ENCODE data around the gene SLC2A14. TPM values are rescaled to one million over a fixed set of nuclear protein-coding genes. Genes with fewer than 3 reads are reported as not detected.
"Not testable (repeated sequence)": the region's sequence is repeated elsewhere in the genome, so short reads cannot be mapped to it uniquely, and the experiment has no call there.

The SLC2A14 gene
- total RNA-seq, 3 donors from 2014 or later, result 0.41 to 0.81 (median 0.47) TPM

DNA sequence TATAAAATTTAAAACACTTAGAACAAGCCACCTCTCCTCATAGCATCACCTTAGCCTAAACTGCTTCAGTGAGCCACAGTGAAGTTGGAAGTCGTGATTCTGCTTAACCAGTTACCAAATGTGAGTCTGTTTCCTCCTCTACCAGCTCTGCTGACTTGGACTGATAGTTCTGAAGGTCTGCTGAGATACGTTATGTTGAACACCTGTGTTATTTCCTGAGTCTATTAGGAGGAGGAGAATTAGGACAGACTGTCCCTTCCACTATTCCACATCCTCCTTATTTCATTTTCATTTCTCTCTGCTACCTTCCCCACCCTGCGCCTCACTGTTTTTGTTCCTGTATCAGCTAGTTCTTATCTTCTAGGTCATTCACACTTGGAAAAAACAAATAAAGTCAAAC lies 2.4 kb downstream of the SLC2A14 start:
- ATAC-seq, result no peak
- TF ChIP-seq, protein P1, sequence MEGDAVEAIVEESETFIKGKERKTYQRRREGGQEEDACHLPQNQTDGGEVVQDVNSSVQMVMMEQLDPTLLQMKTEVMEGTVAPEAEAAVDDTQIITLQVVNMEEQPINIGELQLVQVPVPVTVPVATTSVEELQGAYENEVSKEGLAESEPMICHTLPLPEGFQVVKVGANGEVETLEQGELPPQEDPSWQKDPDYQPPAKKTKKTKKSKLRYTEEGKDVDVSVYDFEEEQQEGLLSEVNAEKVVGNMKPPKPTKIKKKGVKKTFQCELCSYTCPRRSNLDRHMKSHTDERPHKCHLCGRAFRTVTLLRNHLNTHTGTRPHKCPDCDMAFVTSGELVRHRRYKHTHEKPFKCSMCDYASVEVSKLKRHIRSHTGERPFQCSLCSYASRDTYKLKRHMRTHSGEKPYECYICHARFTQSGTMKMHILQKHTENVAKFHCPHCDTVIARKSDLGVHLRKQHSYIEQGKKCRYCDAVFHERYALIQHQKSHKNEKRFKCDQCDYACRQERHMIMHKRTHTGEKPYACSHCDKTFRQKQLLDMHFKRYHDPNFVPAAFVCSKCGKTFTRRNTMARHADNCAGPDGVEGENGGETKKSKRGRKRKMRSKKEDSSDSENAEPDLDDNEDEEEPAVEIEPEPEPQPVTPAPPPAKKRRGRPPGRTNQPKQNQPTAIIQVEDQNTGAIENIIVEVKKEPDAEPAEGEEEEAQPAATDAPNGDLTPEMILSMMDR (IDR thresholded peaks at IDR 0.05), result no peak
- Histone ChIP-seq H3K9me3 (no peaks in the 10 kb centered on the region), H3K4me1 (ENCODE audit: low read depth) (no peaks in the 10 kb centered on the region), H3K36me3 (ENCODE audit: low read depth) (no peaks in the 10 kb centered on the region), H3K4me3 (no peak overlapping the region)
- intact Hi-C loops (cut with DNase I, micrococcal nuclease), result no loop called here
- DNase-seq, result no peak

GRCh38 chr12:7869137-7869536 lies 3.6 kb downstream of the SLC2A14 start:
- H3K36me3 ChIP-seq (ENCODE audit: low read depth), result no peaks in the 10 kb centered on the region
- no peaks in the 10 kb centered on the region for H3K9me3 ChIP-seq
- intact Hi-C loops (cut with DNase I, micrococcal nuclease), result loop anchor here in 1 of 2 donors (10.0 kb wide), 1 partner anchor 126 kb away; no protein-coding TSS in a partner anchor
- H3K4me1 ChIP-seq (ENCODE audit: low read depth), result no peaks in the 10 kb centered on the region
- H3K4me3 ChIP-seq, result no peak overlapping the region
- TF ChIP-seq, protein P1 (IDR thresholded peaks at IDR 0.05), result no peak
- ATAC-seq, result no peak
- no peak for DNase-seq

- ATAC-seq (no peak), DNase-seq (no peak)
- Histone ChIP-seq H3K4me3 (no peak overlapping the region), H3K36me3 (ENCODE audit: low read depth) (no peaks in the 10 kb centered on the region), H3K4me1 (ENCODE audit: low read depth) (no peaks in the 10 kb centered on the region), H3K9me3 (no peaks in the 10 kb centered on the region)
- TF ChIP-seq, protein P1 (IDR thresholded peaks at IDR 0.05), result no peak
- intact Hi-C loops (cut with DNase I, micrococcal nuclease), result loop anchor here in 1 of 2 donors (10.0 kb wide), 1 partner anchor 126 kb away; no protein-coding TSS in a partner anchor
These were observed 4.3 kb downstream of the SLC2A14 start for GRCh38 chr12:7868391-7868790.

DNA sequence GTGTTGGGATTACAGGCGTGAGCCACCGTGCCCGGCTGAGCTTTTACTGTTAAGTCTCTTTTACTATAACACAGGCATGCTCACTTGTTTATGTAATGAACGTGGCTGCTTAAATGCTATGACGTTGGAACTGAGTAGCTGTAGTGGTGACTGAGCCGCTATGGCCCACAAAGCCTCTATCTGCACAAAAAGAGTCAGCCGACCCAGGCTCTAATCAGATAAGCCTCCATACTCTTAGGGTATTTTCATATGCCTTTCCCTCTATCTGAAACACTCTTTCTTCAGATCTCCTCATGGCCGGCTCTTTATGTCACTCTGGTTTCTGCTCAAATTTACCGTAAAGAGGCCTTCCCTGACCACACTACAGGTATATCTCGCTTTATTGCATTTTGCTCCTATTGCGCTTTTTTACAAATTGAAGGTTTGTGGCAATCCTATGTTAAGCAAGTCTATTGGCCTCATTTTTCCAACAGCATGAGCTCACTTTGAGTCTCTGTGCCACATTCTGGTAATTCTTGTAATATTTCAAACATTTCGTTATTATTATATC lies 8.0 kb downstream of the SLC2A14 start:
- Histone ChIP-seq H3K36me3 (ENCODE audit: low read depth) (no peaks in the 10 kb centered on the region), H3K9me3 (no peaks in the 10 kb centered on the region), H3K4me1 (ENCODE audit: low read depth) (no peaks in the 10 kb centered on the region), H3K4me3 (no peak overlapping the region)
- DNase-seq (no peak), ATAC-seq (no peak)
- intact Hi-C loops (cut with DNase I, micrococcal nuclease), result loop anchor here (5.0 to 10.0 kb wide), 2 partner anchors 130 to 133 kb away; no protein-coding TSS in a partner anchor
- TF ChIP-seq, protein P1 (IDR thresholded peaks at IDR 0.05), result no peak

GRCh38 chr12:7862814-7863348 lies 9.8 kb downstream of the SLC2A14 start:
- not testable (repeated sequence) for DNase-seq

DNA sequence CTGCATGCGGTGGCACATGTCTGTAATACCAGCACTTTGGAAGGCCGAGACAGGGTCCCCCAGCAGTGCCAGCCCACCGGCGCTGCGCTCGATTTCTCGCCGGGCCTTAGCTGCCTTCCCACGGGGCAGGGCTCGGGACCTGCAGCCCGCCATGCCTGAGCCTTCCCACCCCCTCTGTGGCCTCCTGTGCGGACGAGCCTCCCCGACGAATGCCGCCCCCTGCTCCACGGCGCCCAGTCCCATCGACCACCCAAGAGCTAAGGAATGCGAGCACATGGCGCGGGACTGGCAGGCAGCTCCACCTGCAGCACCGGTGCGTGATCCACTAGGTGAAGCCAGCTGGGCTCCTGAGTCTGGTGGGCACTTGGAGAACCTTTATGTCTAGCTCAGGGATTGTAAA lies 10.4 kb downstream of the SLC2A14 start:
- not testable (repeated sequence) for H3K4me1 ChIP-seq (ENCODE audit: low read depth); DNase-seq; ATAC-seq; H3K36me3 ChIP-seq (ENCODE audit: low read depth); H3K9me3 ChIP-seq; H3K4me3 ChIP-seq
- intact Hi-C loops (cut with DNase I, micrococcal nuclease), result loop anchor here (5.0 to 10.0 kb wide), 2 partner anchors 132 to 135 kb away; no protein-coding TSS in a partner anchor

More at GRCh38 chr12:7862814-7863348, 9.8 kb downstream of the SLC2A14 start:
- not testable (repeated sequence) for ATAC-seq; H3K36me3 ChIP-seq (ENCODE audit: low read depth); H3K9me3 ChIP-seq; H3K4me1 ChIP-seq (ENCODE audit: low read depth); H3K4me3 ChIP-seq
- intact Hi-C loops (cut with DNase I, micrococcal nuclease), result loop anchor here (5.0 to 10.0 kb wide), 2 partner anchors 132 to 134 kb away; no protein-coding TSS in a partner anchor

Data from mucosa of descending colon (tissue), 3 donors.